Neural cell (in vitro differentiated cells): ENCODE results near the gene EP400. TPM values are rescaled to one million over a fixed set of nuclear protein-coding genes. Genes with fewer than 3 reads are reported as not detected.

Experiments used
- H2AFZ ChIP-seq: fragments of 200-600, 300-800 bp; sonication (generic), shearing (Covaris generic); 2 replicates; pipeline ENCODE4 v1.6.0; 2014; ENCODE audit warnings: low read depth, mild to moderate bottlenecking, antibody characterized with exemption, low read length, moderate library complexity
- H3F3A ChIP-seq: fragments of 200-600 bp; shearing (Covaris generic); 2 replicates; pipeline ENCODE4 v1.6.1; 2016; ENCODE audit warnings: mild to moderate bottlenecking, moderate library complexity, mixed read lengths, antibody characterized with exemption, low read length; ENCODE audit not compliant: insufficient read depth, poor library complexity, severe bottlenecking
- H3K27ac ChIP-seq: fragments of 200-600, 300-800 bp; sonication (generic), shearing (Covaris generic); 2 replicates; pipeline ENCODE4 v1.5.1; 2014; ENCODE audit warnings: mild to moderate bottlenecking, low read length, moderate library complexity
- H3K27me3 ChIP-seq: fragments of 300-800, 200-600 bp; sonication (generic), shearing (Covaris generic); 2 replicates; pipeline ENCODE4 v1.6.0; 2014; ENCODE audit warnings: mild to moderate bottlenecking, low read depth, low read length, moderate library complexity; ENCODE audit not compliant: insufficient read depth
- H3K36me3 ChIP-seq: fragments of 300-800, 200-600 bp; sonication (generic), shearing (Covaris generic); 2 replicates; pipeline ENCODE4 v1.5.1; 2014; ENCODE audit warnings: mild to moderate bottlenecking, antibody characterized with exemption, low read length, moderate library complexity; ENCODE audit not compliant: insufficient read depth
- H3K4me2 ChIP-seq: fragments of 300-800, 200-600 bp; sonication (generic), shearing (Covaris generic); 2 replicates; pipeline ENCODE4 v1.6.0; 2014; ENCODE audit warnings: mild to moderate bottlenecking, low read length
- H3K4me3 ChIP-seq: fragments of 300-800, 200-600 bp; sonication (generic), shearing (Covaris generic); 2 replicates; pipeline ENCODE4 v1.5.1; 2014; ENCODE audit warnings: mild to moderate bottlenecking, low read length, moderate library complexity
- H3K79me2 ChIP-seq: fragments of 200-600 bp; shearing (Covaris generic); replicated peaks from 2 replicates; pipeline ENCODE4 v1.6.0; 2014; ENCODE audit warnings: mild to moderate bottlenecking, low read length, moderate library complexity; ENCODE audit not compliant: insufficient read depth
- H3K9ac ChIP-seq: fragments of 300-800, 200-600 bp; sonication (generic), shearing (Covaris generic); 2 replicates; pipeline ENCODE4 v1.6.1; 2016; ENCODE audit warnings: mild to moderate bottlenecking, low read length, mixed read lengths
- H3K9me2 ChIP-seq: fragments of 200-600 bp; shearing (Covaris generic); 2 replicates; pipeline ENCODE4 v1.6.1; 2016; ENCODE audit warnings: mild to moderate bottlenecking, low read length, mixed read lengths; ENCODE audit not compliant: insufficient read depth
- H3K9me3 ChIP-seq: fragments of 200-600, 300-800 bp; sonication (generic), shearing (Covaris generic); 2 replicates; pipeline ENCODE4 v1.6.1; 2016; ENCODE audit warnings: mild to moderate bottlenecking, mixed run types, low read length, moderate library complexity, mixed read lengths
- H4K20me1 ChIP-seq: fragments of 200-600 bp; shearing (Covaris generic); 2 replicates; pipeline ENCODE4 v1.6.1; 2016; ENCODE audit warnings: mild to moderate bottlenecking, mixed run types; ENCODE audit not compliant: insufficient read depth
- EP300 ChIP-seq: fragments of 450-650 bp; conservative IDR thresholded peaks from 2 replicates; pipeline ENCODE4 v1.6.1; 2014; ENCODE audit warnings: antibody characterized with exemption, mild to moderate bottlenecking, moderate library complexity; ENCODE audit not compliant: poor library complexity, severe bottlenecking
- EZH2 ChIP-seq: fragments of 200-600, 300-800 bp; shearing (Covaris generic), sonication (generic); IDR thresholded peaks from 2 replicates; pipeline ENCODE4 v1.6.1; 2014; ENCODE audit warnings: antibody characterized with exemption, low read length, borderline replicate concordance, mild to moderate bottlenecking; ENCODE audit not compliant: insufficient read depth, poor library complexity, severe bottlenecking
- MXI1 ChIP-seq: fragments of 450-650 bp; conservative IDR thresholded peaks from 2 replicates; pipeline ENCODE4 v1.6.1; 2014; ENCODE audit warnings: antibody characterized with exemption, mild to moderate bottlenecking; ENCODE audit not compliant: poor library complexity, severe bottlenecking
- POLR2AphosphoS5 ChIP-seq: IDR thresholded peaks from 2 replicates; pipeline ENCODE4 v1.6.1; 2012
- RAD21 ChIP-seq: fragments of 450-650 bp; conservative IDR thresholded peaks from 2 replicates; pipeline ENCODE4 v1.6.1; 2014; ENCODE audit warnings: antibody characterized with exemption, mild to moderate bottlenecking, moderate library complexity
- REST ChIP-seq: IDR thresholded peaks from 2 replicates; pipeline ENCODE4 v1.6.1; 2012; ENCODE audit warnings: borderline replicate concordance
- SMC3 ChIP-seq: fragments of 450-650 bp; conservative IDR thresholded peaks from 2 replicates; pipeline ENCODE4 v1.6.1; 2014; ENCODE audit warnings: antibody characterized with exemption, mild to moderate bottlenecking, moderate library complexity; ENCODE audit not compliant: poor library complexity
- TAF1 ChIP-seq: IDR thresholded peaks from 2 replicates; pipeline ENCODE4 v1.6.1; 2012; ENCODE audit warnings: low read depth
- polyA plus RNA-seq: library from polyadenylated mRNA; depleted of rRNA; stranded (reverse); fragments of >200 nt; gene quantifications from 2 replicates; pipeline ENCODE4 v1.2.3, GENCODE V29; 2014

The EP400 gene
- polyA plus RNA-seq, 1 donor from 2014 or later: 19.4 TPM

- Histone ChIP-seq H3K4me2 (no peak overlapping the region), H3K79me2 (no peaks in the 10 kb centered on the region)
- TF ChIP-seq POLR2AphosphoS5 (no peak), RAD21 (no peak), REST (no peak), MXI1 (no peak)
Measured at GRCh38 chr12:132117558-132117875, 167.8 kb downstream of the EP400 start.

GRCh38 chr12:132118876-132119275 is 169.1 kb downstream of the EP400 start:
- Histone ChIP-seq H3K27ac (no peak overlapping the region), H3K9ac (no peak overlapping the region), H3K27me3 (no peaks in the 10 kb centered on the region), H3F3A (no peaks in the 10 kb centered on the region), H3K4me3 (no peak overlapping the region), H4K20me1 (no peaks in the 10 kb centered on the region), H3K79me2 (no peaks in the 10 kb centered on the region), H2AFZ (no peak overlapping the region), H3K9me3 (no peaks in the 10 kb centered on the region), H3K36me3 (no peaks in the 10 kb centered on the region), H3K4me2 (no peak overlapping the region), H3K9me2 (no peaks in the 10 kb centered on the region)
- TF ChIP-seq TAF1 (no peak), EZH2 (no peak), REST (no peak)

More at GRCh38 chr12:132117558-132117875, 167.8 kb downstream of the EP400 start:
- Histone ChIP-seq H3K27me3 (no peaks in the 10 kb centered on the region), H3K36me3 (no peaks in the 10 kb centered on the region), H4K20me1 (no peaks in the 10 kb centered on the region), H3K9me2 (no peaks in the 10 kb centered on the region), H3K9me3 (no peaks in the 10 kb centered on the region), H3F3A (no peaks in the 10 kb centered on the region), H3K4me3 (no peak overlapping the region), H2AFZ (no peak overlapping the region), H3K9ac (no peak overlapping the region), H3K27ac (no peak overlapping the region)

GRCh38 chr12:132121283-132121682 is 171.5 kb downstream of the EP400 start:
- no peaks in the 10 kb centered on the region for H3K79me2 ChIP-seq
- H3K27ac ChIP-seq: no peak overlapping the region
- TF ChIP-seq SMC3 (no peak), EP300 (no peak), POLR2AphosphoS5 (no peak), RAD21 (no peak)
- no peak overlapping the region for H3K9ac ChIP-seq
- no peak overlapping the region for H2AFZ ChIP-seq
- H3K9me3 ChIP-seq: no peaks in the 10 kb centered on the region
- no peaks in the 10 kb centered on the region for H4K20me1 ChIP-seq
- H3K36me3 ChIP-seq: no peaks in the 10 kb centered on the region
- H3K27me3 ChIP-seq: no peaks in the 10 kb centered on the region
- H3K4me2 ChIP-seq: no peak overlapping the region
- no peak overlapping the region for H3K4me3 ChIP-seq
- H3K9me2 ChIP-seq: no peaks in the 10 kb centered on the region
- no peaks in the 10 kb centered on the region for H3F3A ChIP-seq
